GM18508 (cell line): Measurements from ENCODE around the gene KCNK5.

Experiments
- ATAC-seq: cut with Tn5 transposase; IDR thresholded peaks from one replicate; pipeline ENCODE4 v1.9.1; 2021; ENCODE audit warnings: moderate number of reproducible peaks; ENCODE audit not compliant: insufficient read depth, unreplicated experiment

The KCNK5 gene, protein sequence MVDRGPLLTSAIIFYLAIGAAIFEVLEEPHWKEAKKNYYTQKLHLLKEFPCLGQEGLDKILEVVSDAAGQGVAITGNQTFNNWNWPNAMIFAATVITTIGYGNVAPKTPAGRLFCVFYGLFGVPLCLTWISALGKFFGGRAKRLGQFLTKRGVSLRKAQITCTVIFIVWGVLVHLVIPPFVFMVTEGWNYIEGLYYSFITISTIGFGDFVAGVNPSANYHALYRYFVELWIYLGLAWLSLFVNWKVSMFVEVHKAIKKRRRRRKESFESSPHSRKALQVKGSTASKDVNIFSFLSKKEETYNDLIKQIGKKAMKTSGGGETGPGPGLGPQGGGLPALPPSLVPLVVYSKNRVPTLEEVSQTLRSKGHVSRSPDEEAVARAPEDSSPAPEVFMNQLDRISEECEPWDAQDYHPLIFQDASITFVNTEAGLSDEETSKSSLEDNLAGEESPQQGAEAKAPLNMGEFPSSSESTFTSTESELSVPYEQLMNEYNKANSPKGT

GRCh38 chr6:39228992-39229767 is at the start of gene KCNK5:
Gene KCNK5 (minus strand): TSS chr6:39229475. CDS start chr6:39229111, 364 bp downstream.
- ATAC-seq: no peak

DNA sequence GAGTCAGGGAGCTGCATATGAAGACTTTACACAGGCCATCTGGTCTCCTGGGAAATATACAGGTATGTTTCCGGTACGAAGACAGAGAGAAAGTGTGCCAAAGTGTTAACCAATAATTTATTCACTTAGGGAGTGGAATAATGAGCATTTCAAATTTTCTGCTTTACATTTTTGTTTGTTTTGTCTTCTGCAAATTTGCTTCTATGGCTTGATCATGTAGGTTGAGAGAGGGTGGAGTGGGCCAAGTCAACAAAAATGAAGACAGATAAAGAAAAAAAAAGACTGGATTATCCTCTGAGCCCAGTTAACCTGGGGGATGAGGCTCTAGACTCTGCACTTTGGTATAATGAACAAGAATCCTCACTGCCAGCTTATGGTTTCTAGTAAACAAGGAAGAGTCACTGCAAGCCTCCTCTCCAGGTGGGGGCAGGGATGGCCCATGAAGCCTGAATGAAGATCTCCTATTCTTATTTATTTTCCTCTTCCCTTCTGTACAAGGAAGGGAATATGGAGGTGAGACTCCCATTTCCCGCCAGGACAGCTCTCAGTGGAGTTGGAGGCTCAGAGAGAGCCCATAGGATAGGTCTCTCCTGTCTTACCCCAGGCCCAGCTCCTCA is 47.2 kb upstream of the KCNK5 start:
- no peak for ATAC-seq

GRCh38 chr6:39274903-39275302 is 45.6 kb upstream of the KCNK5 start:
- ATAC-seq: no peak

DNA sequence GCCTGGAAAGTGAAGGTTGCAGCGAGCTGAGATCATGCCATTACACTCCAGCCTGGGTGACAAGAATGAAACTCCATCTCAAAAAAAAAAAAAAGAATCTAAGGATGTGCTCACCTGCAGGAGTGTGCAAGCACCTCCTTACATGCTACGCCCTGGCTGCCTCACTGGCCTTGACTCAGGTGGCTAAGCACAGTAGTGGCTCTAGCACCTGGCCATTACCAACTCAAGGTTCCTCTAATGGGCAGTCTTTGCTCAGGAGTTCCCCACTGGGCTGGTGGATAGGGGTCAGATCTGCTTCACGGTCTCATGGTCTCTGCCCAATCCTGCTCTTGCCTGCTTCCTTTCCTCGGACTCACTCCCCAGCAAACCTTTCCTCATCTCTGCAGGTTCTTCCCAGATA is 45.2 kb upstream of the KCNK5 start:
- no peak for ATAC-seq

DNA sequence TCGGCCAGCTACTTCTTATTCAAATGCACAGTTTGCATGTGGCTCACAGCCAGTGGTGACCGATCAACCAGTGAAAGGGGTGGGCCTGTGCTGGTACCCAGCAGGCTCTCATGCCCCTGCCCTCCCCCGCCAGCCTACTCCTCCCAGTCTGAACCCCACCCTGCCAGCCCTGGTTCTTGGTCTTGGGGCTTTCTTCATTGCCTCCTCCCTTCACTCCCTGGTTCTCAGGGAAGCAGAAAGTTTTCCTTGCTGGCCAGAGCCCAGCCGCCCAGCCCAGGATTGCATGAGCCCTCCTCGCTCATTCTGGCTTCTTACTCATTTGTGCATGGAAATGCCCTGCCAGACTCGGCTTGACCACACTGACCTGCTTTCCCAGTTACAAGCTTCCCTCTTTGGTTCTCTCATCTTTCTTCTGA is 44.1 kb upstream of the KCNK5 start:
- no peak for ATAC-seq

- ATAC-seq: no peak
Observed at GRCh38 chr6:39269961-39270360, 40.7 kb upstream of the KCNK5 start.

DNA sequence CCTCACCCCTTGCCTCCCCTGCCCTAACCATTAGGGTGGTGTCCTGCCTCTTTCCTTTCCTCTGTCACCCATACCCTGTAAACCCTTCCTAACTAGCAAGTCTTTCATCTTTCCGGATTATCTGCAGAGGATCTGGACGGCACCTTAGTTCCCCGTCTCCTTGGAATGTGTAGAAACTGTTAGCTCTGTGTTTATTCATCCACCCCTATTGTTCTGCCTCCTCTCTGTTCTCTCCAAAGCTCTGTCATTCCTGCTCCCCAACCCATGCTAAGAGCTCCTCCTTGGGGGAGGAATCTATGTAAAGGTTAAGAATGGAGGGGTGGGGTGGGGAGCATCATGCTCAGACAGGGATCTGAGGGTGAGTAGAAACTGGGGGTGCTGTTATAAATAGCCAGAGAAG is 39.4 kb upstream of the KCNK5 start:
- no peak for ATAC-seq

DNA sequence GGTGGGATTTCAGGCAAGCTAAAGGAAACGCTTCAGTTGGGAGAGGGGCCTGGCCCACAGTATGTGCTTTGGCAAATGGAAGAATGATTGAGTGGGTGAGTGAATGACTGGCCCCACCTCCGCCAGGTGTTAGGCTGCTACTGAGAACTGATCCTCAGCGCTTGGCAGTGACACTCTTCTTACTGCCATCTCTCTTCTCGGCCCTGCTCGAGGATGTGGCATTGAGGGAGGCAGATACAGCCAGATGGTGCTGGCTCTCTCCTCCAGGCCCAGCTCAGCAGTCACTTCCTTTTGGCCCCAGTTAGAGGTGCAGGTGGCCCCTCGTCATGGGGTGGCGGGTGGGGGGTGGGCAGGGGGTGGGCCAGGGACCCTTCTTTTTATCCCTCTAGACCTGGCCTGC is 38.9 kb upstream of the KCNK5 start:
- ATAC-seq: no peak

GRCh38 chr6:39266782-39267355 is 37.6 kb upstream of the KCNK5 start:
- ATAC-seq: no peak

DNA sequence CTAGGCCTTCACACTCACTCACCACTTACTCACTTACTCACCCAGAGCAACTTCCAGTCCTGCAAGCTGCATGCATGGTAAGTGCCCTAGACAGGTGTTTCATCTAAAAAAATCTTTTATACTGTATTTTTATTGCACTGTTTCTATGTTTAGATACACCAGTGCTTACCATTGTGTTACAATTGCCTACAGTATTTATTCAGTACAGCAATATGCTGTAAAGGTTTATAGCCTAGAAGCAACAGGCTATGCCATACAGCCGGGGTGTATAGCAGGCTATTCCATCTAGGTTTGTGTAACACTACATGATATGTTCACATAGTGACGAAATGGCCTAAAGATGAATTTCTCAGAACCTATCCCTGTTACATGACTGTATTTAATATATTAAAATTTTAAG is 37.1 kb upstream of the KCNK5 start:
- no peak for ATAC-seq

DNA sequence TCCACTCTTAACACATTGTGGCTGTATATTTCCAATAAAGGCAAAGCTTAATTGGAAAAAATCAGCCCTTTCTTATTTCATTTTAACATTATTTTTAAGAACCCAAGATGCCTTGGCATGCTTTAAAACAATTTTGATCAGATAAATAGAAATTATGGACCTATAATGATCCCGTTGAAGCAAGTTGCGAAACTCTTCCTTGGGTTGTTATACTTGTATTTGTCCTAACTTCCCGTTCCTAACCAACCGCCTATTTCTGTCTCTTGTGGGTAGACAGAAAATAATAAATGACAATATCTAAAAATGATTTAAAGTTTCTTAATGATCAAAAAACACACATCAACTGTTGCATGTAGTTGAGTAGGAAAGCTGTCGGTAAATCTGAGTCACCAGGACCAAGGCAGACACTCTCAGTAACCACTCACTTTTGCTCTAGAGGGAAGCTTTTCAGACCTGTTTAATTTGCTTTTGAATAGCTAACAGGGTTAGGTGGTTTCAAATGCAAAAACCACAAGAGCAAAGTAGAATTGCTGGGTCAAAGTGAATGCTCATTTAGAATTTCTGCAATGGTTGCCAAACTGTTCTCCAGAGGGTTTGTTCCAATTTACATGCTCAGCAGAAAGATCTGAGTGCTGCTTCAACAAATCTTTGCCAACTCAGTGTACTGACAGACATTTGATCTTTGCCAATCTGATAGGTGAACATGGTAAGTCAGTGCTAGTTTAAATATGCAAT is 34.2 kb upstream of the KCNK5 start:
- no peak for ATAC-seq

DNA sequence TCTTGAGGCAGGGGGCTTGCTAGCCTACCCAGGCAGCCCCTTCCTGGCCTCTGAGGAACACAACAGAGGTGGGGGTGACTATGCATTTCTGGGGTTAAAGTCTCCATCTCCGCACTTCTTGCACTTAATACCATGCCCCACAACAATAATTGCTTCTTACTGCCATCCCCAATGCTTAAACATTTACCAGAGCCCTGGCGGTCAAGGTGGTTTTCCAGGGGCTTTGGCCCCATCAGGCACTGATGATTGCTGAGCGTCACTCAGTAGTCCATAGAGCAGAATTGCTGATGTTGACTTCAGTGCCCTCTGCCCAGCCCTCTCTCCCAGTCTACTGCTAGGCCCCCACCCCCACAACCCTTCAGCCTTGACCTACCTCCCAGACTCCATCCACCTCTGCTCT is 32.5 kb upstream of the KCNK5 start:
- ATAC-seq: no peak

DNA sequence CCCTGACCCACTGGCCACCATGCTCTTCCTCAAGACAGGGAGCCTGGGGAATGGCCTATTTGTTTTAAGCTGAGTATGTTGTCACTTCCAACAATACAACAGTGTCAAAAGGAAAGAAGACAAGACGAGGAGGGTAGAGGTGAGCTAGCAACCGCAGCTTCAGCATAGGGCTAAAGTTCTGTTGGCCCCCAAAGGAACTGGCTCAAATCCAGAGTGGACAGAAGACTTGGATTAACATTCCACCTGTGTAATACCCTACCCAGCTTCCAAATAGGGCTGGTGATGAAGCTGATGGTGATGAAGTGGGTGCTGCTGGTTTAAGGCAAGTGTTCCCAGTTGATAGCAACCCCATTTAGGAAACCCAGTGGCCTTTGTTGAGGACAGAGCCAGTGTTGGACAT is 31.7 kb upstream of the KCNK5 start:
- ATAC-seq: no peak

- no peak for ATAC-seq
Observed at GRCh38 chr6:39260456-39260855, 31.2 kb upstream of the KCNK5 start.

- ATAC-seq: no peak
Observed at GRCh38 chr6:39256294-39256940, 27.1 kb upstream of the KCNK5 start.

GRCh38 chr6:39254999-39255535 is 25.8 kb upstream of the KCNK5 start:
- no peak for ATAC-seq

- no peak for ATAC-seq
Observed at GRCh38 chr6:39251406-39251805, 22.1 kb upstream of the KCNK5 start.

DNA sequence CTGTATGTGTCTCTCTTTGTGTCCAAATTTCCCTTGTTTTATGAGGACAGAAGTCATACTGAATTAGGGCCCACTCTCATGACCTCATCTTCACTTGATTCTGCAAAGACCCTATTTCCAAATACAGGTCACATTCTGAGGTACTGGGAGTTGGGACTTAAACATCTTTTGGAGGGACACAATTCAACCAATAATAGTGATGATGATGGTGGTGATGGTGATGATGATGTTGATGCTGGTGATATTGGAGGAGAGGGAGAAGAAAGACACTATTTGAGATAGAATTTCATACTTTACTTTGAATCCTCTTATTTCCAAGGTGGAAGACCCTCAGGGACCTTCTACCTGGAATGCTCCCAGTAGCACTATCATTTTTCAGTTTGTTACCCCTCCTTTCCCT is 21.2 kb upstream of the KCNK5 start:
- no peak for ATAC-seq

- ATAC-seq: no peak
Observed at GRCh38 chr6:39249278-39249677, 20.0 kb upstream of the KCNK5 start.
